ENCODE data around the gene RUNX2.

DNA sequence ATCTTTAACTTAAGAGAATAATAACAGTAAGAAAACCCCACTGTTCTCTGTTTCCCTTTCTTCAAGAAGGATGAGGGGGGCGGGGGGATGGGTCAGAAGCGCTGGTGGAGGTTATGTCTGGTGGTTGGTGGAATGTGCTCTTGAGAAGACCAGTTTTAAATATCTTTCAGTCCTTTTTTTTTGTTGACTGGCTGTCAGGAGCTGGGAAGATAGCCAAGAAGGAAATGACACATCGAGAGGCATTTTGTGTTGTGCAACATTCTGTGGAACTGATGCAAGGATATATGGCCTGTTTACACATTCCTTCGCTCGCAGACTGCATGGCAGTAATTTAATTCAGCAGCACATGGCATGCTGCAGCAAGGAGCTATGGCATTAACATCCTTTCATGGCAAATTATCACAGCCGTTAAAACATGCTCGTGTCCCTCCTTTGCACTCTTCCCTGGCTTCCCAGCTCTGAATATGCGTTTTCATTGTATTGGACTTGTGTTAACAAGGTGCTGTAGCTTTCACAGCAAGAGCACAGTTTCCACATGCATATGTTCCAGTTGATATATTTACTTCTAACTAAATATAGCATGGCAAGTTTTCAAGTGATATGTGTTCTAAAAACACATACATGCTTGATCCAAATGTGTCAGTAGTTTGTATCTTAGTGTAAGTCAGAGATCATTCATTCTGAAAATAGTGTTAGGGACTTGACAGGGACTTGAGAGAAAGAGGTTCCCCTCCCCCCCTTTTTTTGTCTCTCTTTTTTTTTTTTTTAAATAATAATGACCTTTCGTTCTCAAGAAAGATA, 117.8 kb downstream of the RUNX2 start:
- TF ChIP-seq CTCF (IDR thresholded peaks at IDR 0.05 in 4 of 5, conservative IDR thresholded peaks at IDR 0.05 in 1 of 5) (no peak), POLR2A (IDR thresholded peaks at IDR 0.05) (peak in 1 of 2 donors; percentile 13)

All from gastrocnemius medialis (tissue), 4 donors.